A673 (cell line): ENCODE data around the gene CDH4.

Experiments used
- CTCF ChIP-seq: fragments of 300-800, 200-600 bp; sonication (generic); conservative IDR thresholded peaks from 2 replicates; pipeline ENCODE4 v1.5.1; 2017; ENCODE audit warnings: low read depth, mild to moderate bottlenecking, antibody characterized with exemption, low read length, moderate library complexity, mixed read lengths
- EZH2 ChIP-seq: fragments of 200-600 bp; sonication (generic); IDR thresholded peaks from 2 replicates; pipeline ENCODE4 v1.6.1; 2017; ENCODE audit warnings: borderline replicate concordance, low read depth, mild to moderate bottlenecking, mixed read lengths, antibody characterized with exemption, low read length; ENCODE audit not compliant: poor library complexity, severe bottlenecking

GRCh38 chr20:61508301-61509096 is 256.4 kb downstream of the CDH4 start:
- TF ChIP-seq EZH2 (no peak), CTCF (no peak)
